Omental fat pad (tissue), 4 donors: ENCODE measurements around the gene MAGOH. TPM values are rescaled to one million over a fixed set of nuclear protein-coding genes. Genes with fewer than 3 reads are reported as not detected.
A peak's percentile ranks its signal among the peaks of the same experiment; 100 is the strongest.
"Not testable (repeated sequence)": the region's sequence is repeated elsewhere in the genome, so short reads cannot be mapped to it uniquely, and the experiment has no call there.

Experiments
- ATAC-seq: fragments of 150-250 bp; one replicate; pipeline ENCODE4 v1.9.1; 2016; ENCODE audit warnings: mild to moderate bottlenecking, moderate library complexity; ENCODE audit not compliant: low FRiP score
- DNase-seq: peaks from one replicate; pipeline ENCODE4 v3.0.0-alpha.2; 2019; ENCODE audit warnings: low spot score
- total RNA-seq, 4 donors: library from RNA; depleted of rRNA; stranded (reverse); fragments of >200 nt; gene quantifications; one replicate each; pipeline ENCODE4 v1.1.0, GENCODE V29; 2016
- TF ChIP-seq, protein P1 (sequence below), 3 donors: fragments of 450-650 bp; IDR thresholded peaks; one replicate each; pipeline ENCODE4 v1.5.1; 2016 to 2017; ENCODE audit warnings: antibody characterized with exemption in 3 of 3, mild to moderate bottlenecking in 3 of 3, moderate library complexity in 2 of 3

MAGOH gene
- total RNA-seq, 4 donors from 2014 or later, result 20.3 to 46.7 (median 26.8) TPM

DNA sequence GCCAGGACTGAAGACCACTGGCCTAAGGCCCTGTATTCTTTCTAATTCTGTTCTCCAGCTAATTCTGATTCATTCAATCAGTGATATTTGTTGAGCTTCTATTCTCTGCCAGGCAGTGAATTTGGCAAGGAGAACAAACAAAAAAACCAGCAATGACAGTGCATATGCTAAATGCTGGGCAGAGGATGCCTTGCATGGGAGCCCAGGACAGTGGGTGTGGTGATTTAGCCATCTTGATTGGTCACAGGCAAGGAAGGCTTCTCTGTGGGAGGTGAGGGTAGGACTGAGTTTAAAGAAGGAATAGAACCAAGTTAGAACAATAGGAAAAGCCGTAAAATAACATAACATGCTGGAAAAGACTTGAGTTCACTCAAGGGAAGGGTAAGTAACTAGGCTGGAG is 50.9 kb downstream of the MAGOH start:
- no peak for DNase-seq

DNA sequence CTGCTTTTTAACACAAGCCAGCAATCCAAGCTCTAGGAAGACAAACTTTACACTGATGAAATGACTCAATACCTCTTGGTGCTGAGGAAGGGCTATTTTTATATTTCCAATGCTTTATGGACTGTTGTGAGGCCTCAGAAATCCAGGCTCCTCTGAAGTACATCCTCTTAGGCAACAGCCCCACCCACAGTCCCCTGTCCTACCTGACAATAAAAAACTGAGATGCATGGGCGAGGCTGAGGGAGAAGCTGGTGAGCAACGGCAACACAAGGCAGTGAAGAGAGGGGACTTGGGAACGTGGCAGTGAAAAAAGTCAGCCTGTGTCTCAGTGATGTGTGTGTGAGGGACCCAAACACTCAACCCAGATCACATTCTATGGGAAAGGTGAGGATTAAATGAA is 51.8 kb downstream of the MAGOH start:
- DNase-seq (no peak), ATAC-seq (no peak)
- TF ChIP-seq, protein P1, sequence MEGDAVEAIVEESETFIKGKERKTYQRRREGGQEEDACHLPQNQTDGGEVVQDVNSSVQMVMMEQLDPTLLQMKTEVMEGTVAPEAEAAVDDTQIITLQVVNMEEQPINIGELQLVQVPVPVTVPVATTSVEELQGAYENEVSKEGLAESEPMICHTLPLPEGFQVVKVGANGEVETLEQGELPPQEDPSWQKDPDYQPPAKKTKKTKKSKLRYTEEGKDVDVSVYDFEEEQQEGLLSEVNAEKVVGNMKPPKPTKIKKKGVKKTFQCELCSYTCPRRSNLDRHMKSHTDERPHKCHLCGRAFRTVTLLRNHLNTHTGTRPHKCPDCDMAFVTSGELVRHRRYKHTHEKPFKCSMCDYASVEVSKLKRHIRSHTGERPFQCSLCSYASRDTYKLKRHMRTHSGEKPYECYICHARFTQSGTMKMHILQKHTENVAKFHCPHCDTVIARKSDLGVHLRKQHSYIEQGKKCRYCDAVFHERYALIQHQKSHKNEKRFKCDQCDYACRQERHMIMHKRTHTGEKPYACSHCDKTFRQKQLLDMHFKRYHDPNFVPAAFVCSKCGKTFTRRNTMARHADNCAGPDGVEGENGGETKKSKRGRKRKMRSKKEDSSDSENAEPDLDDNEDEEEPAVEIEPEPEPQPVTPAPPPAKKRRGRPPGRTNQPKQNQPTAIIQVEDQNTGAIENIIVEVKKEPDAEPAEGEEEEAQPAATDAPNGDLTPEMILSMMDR (IDR thresholded peaks at IDR 0.05), result no peak

More for the DNA sequence above, 50.9 kb downstream of the MAGOH start:
- ATAC-seq, result no peak
- TF ChIP-seq, protein P1 (IDR thresholded peaks at IDR 0.05), result no peak

DNA sequence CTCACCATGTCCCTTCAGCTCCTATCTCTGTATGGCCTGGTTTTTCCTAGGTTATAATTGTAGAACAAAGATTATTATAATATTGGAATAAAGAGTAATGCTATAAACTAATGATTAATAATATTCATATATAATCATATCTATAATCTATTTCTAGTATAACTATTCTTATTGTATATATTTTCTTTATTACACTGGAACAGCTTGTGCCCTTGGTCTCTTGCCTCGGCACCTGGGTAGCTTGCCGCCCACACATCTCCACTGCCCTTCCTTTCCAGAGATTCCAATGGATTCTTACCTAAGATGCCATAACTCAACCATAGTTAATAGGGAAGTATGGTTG is 52.4 kb downstream of the MAGOH start:
- ATAC-seq, DNase-seq: not testable (repeated sequence)

DNA sequence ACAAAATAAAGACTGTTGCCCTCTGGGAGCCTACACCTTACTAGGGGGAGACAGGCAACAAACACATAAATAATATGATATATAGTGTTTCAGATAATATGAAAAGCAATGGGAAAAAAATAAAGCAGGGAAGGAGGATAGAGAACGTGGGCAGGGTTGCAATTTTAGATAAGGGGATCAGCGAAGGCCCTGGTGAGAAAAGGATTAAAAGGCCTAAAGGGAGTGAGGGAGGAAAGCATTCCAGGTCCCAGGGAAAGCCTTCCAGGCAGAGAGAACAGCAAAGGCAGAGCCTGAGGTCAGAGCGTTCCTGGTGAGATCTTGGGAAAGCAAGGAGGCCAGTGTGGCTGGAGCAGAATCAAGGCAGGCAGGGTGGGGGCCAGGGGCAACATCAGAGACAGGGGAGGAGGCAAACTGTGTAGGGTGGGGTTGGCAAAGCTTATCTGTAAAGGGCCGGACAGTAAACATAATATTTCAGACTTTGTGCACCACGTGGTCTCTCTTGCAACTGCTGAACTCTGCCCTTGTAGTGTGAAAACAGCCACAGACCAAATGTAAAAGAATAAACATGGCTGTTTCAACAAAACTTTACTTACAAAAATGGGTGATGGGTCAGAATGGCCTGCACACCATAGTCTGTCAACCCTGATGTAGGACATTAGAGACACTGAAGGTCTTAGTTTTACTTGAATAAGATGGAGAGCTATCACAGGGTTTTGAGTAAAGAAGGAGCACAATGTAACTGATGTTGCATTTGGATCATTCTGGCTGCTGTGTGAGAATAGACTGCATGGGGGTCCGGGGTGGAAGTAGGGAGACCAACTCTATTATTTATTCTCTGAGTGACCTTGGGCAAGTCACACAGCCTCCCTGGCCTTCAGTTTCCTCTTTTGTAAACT is 55.0 kb downstream of the MAGOH start:
- DNase-seq (no peak), ATAC-seq (peak; percentile 63)
- TF ChIP-seq, protein P1 (IDR thresholded peaks at IDR 0.05), result no peak

- ATAC-seq, result no peak
- TF ChIP-seq, protein P1 (IDR thresholded peaks at IDR 0.05), result no peak
- no peak for DNase-seq
These were observed 55.6 kb downstream of the MAGOH start for GRCh38 chr1:53182716-53183094.

DNA sequence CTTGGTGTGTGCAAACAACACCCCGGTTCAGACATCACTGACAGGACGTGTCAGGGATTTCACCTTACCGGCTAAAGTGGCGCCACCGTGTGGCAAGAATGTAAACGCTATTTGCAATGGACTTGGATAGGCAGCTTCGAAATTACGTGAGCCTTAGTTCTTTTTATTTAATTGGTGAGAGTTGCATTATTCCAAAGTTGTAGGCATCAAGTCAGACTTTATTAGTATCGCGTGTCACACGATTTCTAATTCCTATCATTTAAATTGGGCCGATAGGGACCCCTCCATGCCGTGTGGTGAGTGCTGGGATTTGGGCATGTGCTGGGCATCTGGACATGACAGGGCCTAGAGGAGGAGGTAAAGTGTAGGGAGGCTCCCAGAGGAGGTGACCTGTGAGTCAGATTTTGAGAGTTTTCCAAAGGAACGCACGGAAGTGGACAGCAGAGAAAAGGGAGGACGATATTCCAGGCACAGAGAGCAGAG is 56.2 kb downstream of the MAGOH start:
- DNase-seq (peak; percentile 97), ATAC-seq (peak; percentile 53)
- TF ChIP-seq, protein P1 (IDR thresholded peaks at IDR 0.05), result peak in 2 of 3 donors; percentile 68 to 91

DNA sequence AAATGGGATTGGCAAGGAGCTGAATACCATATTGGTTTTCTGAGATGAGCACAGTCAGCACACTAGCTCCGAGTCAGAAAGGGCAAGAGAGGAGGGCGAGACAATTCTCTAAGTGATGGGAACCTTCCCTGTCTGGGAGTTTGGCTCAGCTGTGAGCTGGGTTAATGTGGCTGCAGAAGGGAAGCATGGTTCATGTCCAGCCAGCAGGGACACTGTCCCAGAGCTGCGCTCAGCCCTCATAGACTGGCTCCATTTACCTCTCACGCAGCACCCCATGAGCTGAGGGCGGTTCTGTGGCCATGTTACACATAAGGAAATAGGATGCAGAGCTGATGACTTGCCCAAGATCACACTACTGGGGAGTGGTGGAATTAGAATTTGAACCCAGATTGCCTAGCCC is 57.4 kb downstream of the MAGOH start:
- ATAC-seq, result no peak
- DNase-seq, result no peak
- TF ChIP-seq, protein P1 (IDR thresholded peaks at IDR 0.05), result no peak
